Measurements from ENCODE around the gene DDX11.
"Not testable (repeated sequence)": the region's sequence is repeated elsewhere in the genome, so short reads cannot be mapped to it uniquely, and the experiment has no call there.

The DDX11 gene

DNA sequence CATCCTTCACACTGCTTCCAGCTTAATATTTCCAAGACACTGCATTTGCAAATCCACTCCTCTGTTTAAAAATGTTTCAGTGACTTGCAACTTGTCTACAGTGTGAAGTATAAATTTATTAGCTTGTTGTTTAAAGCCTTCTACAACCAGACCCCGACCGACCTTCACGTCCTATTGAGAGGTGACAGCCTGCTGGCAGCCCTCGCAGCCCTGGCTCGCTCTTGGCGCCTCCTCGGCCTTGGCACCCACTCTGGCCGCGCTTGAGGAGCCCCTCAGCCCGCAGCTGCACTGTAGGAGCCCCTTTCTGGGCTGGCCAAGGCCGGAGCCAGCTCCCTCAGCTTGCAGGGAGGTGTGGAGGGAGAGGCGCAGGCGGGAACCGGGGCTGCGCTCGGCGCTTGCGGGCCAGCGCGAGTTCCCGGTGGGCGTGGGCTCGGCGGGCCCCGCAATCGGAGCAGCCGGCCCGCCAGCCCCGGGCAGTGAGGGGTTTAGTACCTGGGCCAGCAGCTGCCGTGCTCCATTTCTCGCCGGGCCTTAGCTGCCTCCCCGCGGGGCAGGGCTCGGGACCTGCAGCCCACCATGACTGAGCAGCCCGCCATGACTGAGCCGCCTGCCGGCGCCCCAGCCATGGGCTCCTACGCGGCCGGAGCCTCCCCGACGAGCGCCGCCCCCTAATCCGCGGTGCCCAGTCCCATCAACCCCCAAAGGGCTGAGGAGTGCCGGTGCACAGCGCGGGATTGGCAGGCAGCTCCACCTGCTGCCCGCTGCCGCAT is 2.5 kb upstream of the DDX11 start:
- DNase-seq, result peak in 2 of 3 experiments; percentile 29 to 49

- DNase-seq, result peak; percentile 14 to 81 (median 76)
Observed at GRCh38 chr12:31072962-31073361, 698 bp upstream of the DDX11 start.

DNA sequence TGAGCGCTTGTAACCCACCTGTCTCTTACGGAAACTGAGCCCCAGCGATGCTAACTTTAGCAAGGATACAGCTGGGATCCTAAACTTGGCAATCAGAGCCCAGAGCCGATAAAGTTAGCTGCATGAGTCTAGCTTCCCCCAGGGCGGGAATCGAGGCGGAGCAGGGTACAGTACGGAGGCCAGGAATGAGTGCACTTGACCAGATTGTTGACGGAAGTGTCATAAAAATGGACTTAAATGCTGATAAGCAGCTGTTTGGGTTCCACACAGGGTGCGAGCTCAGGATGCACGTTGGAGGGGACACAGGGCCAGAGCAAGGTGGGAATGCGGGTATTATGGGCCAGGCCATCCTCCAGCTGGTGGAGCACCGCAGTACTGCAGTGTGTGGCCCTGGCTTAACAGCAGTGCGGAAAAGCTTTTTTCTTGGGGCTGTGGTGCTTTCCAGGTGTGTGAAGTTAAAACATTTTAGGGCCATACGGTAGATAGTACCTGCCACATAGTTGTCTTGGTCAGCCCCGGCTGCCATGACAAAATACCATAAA is 744 bp downstream of the DDX11 start:
- not testable (repeated sequence) for DNase-seq

- not testable (repeated sequence) for DNase-seq
Observed at GRCh38 chr12:31076150-31076549, 2.5 kb downstream of the DDX11 start.

- not testable (repeated sequence) for DNase-seq
Observed at GRCh38 chr12:31077095-31077494, 3.4 kb downstream of the DDX11 start.

DNA sequence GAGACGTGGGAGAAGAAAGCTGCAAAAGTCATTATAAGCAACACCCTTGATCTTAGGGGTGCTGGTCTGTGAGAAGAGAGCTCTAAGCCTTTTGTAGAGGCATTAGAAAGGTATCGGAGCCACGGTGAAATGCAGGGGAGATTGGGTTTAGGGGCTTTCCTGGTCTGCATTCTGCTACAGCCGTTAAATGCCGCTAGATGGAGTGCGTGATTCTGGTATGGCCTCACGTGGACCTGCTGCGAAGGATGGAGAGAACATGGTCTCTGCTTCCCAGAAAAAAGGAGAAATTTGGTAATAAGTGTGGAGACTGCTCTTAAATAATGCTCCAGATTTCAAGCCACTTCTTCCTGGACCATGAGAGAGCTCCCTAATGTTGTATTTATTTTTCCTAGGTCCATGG is 4.3 kb downstream of the DDX11 start:
- DNase-seq, result not testable (repeated sequence)

GRCh38 chr12:31079421-31079820 is 5.8 kb downstream of the DDX11 start:
- not testable (repeated sequence) for DNase-seq

DNA sequence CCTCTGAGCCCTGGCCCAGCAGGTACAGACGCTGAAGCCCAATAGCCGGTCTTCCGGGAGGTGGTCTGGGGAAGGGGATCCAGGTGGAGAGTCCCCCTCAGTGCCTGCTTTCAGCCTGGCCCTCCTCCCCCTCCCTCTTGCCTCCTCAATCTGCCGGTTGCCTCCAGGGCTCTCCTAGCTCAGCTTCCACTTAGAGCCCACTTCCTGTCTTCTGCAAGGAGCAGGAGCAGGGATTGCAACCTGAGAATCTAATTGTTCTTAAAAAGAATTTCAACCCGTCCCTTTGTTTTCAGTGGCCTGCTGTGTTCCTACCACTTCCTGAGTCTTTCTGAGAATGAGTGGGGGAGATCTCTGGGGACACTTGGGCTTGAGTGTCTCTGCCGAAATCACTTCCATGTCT is 6.6 kb downstream of the DDX11 start:
- peak in 1 of 3 experiments; percentile 56 for DNase-seq

- not testable (repeated sequence) for DNase-seq
Observed at GRCh38 chr12:31081274-31081673, 7.6 kb downstream of the DDX11 start.

- not testable (repeated sequence) for DNase-seq
Observed at GRCh38 chr12:31084241-31084640, 10.6 kb downstream of the DDX11 start.

DNA sequence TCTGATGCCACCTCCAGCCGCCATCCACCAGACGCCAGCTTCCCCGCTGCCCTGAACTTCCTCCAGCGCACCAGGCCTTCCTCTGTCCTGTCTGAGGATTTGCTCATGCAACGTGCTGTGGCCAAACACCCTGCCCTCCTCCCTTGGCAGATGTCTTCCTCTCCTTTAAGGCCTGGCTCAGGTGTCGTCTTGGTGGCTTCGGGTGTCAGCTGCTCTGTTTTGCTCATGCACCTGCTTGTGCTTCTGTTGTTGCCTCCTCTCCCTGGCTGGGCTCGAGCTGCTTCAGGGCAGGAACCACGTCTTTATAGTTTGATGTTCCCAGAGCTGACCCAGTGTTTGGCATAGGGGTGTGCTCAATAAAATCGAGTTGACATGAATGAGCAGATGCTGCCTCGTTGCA is 12.4 kb downstream of the DDX11 start:
- not testable (repeated sequence) for DNase-seq

GRCh38 chr12:31087486-31087885 is 13.8 kb downstream of the DDX11 start:
- DNase-seq, result not testable (repeated sequence)

DNA sequence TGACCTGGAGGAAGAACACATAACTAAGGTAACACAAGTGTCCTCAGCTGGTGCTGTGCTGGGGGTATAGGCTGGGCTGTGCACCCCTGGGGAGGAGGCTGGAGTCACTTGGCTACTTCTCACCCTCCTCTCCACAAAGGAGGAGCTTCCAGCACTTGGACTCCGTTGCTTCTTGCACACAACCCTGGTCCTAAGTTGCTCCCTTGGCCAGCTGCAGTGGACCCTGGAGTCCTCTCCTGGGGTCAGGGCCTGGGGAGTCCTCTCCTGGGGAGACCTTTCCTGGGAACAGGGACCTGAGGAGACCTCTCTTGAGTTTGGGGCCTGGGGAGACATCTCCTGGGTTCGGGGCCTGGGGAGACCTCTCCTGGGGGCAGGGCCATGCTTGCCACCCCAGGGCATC is 14.3 kb downstream of the DDX11 start:
- DNase-seq, result not testable (repeated sequence)

GRCh38 chr12:31089072-31089471 is 15.4 kb downstream of the DDX11 start:
- no peak for DNase-seq

DNA sequence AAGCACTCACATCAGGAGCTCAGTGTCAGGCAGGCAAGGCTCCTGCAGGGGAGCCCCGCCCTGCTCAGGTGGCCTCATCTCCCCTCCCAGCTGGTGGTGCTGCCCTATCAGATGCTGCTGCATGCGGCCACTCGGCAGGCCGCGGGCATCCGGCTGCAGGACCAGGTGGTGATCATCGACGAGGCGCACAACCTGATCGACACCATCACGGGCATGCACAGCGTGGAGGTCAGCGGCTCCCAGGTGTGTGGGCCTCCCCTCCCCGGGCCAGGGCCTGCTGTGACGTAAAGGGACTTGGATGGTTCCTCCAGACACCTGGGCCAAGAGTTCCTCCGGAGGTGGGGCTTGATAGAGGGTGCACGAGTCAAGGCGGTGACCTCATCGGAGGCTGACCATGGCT is 18.0 kb downstream of the DDX11 start:
- DNase-seq, result not testable (repeated sequence)

GRCh38 chr12:31092718-31093117 is 19.1 kb downstream of the DDX11 start:
- DNase-seq, result not testable (repeated sequence)

- DNase-seq, result not testable (repeated sequence)
Observed at GRCh38 chr12:31095080-31095860, 21.6 kb downstream of the DDX11 start.

DNA sequence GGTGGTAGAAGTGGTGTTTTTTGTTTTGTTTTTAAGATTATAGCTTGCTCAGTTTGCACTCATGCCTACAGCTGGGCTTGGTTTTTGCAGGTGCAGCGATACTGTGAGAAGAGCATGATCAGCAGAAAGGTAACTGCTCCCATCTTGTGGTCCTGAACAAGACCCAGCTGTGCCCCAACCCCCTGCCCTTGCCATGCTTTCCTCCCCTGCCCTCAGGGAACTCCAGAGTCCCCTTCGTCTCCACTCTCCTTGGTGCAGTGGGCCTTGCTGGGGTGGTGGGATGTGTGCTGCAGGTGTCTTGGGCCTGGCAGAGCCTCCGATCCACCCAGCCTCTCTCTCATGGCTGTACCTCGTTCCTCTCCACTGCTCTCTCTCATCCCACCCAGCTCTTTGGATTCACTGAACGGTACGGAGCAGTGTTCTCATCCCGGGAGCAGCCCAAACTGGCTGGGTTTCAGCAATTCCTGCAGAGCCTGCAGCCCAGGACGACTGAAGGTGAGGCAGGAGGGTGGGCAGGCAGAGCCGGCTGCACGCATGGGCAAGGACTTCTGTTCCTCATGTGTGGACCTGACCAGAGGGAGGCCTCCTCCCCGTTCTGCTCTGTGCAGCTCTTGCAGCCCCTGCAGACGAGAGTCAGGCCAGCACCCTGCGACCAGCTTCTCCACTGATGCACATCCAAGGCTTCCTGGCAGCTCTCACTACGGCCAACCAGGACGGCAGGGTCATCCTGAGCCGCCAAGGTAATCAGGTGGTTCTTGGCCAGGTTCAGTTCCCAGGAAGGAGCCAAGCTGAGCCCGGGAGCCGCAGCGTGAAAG is 22.8 kb downstream of the DDX11 start:
- not testable (repeated sequence) for DNase-seq

DNA sequence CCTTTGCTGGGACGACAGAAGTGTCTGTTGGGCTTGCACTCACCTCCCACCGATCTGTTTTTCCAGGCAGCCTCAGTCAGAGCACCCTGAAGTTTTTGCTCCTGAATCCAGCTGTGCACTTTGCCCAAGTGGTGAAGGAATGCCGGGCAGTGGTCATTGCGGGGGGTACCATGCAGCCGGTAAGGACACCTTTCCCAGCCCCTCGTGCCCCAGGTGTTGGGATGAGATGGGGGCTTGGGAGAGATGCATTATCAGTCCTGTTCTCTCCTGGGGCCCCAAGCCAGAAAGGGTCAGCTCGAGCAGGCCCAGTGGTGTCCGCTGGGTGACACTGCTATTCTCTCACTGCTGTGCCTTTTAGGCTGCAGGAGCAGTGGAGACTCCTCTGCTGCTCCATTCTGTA is 24.2 kb downstream of the DDX11 start:
- DNase-seq, result not testable (repeated sequence)

DNA sequence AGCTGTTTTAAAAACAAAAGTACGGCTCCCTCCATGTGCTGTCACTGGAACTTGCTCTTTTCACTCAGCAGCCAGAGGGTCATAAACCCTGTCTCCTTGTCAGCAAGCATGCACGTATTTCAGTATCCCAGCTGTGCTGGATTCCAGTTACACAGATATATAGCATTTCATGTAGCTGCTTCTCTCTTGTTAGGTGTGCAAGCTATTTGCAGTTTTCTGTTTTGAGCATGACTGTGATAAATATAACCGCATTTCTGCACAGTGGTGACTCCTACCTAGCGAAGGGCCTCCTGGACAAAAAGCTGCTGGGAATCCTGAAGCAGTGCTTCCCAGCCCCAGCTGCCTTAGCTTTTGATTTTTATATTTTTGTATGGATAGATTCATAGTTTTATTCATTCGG is 24.7 kb downstream of the DDX11 start:
- DNase-seq, result not testable (repeated sequence)

- DNase-seq, result not testable (repeated sequence)
Observed at GRCh38 chr12:31098771-31099170, 25.1 kb downstream of the DDX11 start.

- DNase-seq, result not testable (repeated sequence)
Observed at GRCh38 chr12:31099434-31099833, 25.8 kb downstream of the DDX11 start.

All from NCI-H1417 (cell line).